Heart left ventricle (tissue), 16 donors: ENCODE results near the gene MRPS18A. TPM values are rescaled to one million over a fixed set of nuclear protein-coding genes. Genes with fewer than 3 reads are reported as not detected.
"Not testable (repeated sequence)": the region's sequence is repeated elsewhere in the genome, so short reads cannot be mapped to it uniquely, and the experiment has no call there.

Experiments used
- ATAC-seq, 4 donors: fragments of 200-7000 bp; cut with Tn5 transposase; one replicate each; pipeline ENCODE4 v1.9.1; 2020 to 2022; ENCODE audit warnings: moderate library complexity in 4 of 4, mild to moderate bottlenecking in 3 of 4, moderate number of reproducible peaks in 1 of 4
- DNase-seq, 5 donors: peaks; one replicate each; pipeline ENCODE4 v3.0.0-alpha.2; 2020
- H3K27ac ChIP-seq, 12 donors: fragments of 200-600 bp; sonication (generic) in 4 of 12; one replicate each; pipeline versions ENCODE4 v1.5.0 to v1.8.0; 2016 to 2022; ENCODE audit warnings: mild to moderate bottlenecking in 2 of 12
- H3K27me3 ChIP-seq, 9 donors: fragments of 200-600 bp; sonication (generic) in 2 of 9; one replicate each; pipeline versions ENCODE4 v1.5.1 to v1.8.0; 2016 to 2022; ENCODE audit warnings: mild to moderate bottlenecking in 3 of 9
- H3K36me3 ChIP-seq, 9 donors: fragments of 200-600 bp; sonication (generic) in 2 of 9; one replicate each; pipeline versions ENCODE4 v1.5.0 to v1.8.0; 2018 to 2022; ENCODE audit warnings: mild to moderate bottlenecking in 2 of 9
- H3K4me1 ChIP-seq, 12 donors: fragments of 200-600 bp; sonication (generic) in 4 of 12; one replicate each; pipeline versions ENCODE4 v1.5.0 to v1.8.0; 2016 to 2022; ENCODE audit warnings: mild to moderate bottlenecking in 3 of 12
- H3K4me3 ChIP-seq, 12 donors: fragments of 200-600 bp; sonication (generic) in 4 of 12; one replicate each; pipeline versions ENCODE4 v1.5.0 to v1.8.0; 2017 to 2022; ENCODE audit warnings: mild to moderate bottlenecking in 9 of 12, moderate library complexity in 4 of 12
- H3K9me3 ChIP-seq, 12 donors: fragments of 200-600 bp; sonication (generic) in 4 of 12; one replicate each; pipeline versions ENCODE4 v1.5.0 to v1.8.0; 2016 to 2022; ENCODE audit warnings: mild to moderate bottlenecking in 1 of 12
- CTCF ChIP-seq, 12 donors: fragments of 200-600 bp; sonication (generic) in 4 of 12; IDR thresholded peaks; one replicate each; pipeline versions ENCODE4 v1.5.0 to v1.8.0; 2018 to 2022; ENCODE audit warnings: antibody characterized with exemption in 12 of 12, mild to moderate bottlenecking in 5 of 12
- POLR2A ChIP-seq, 2 donors: fragments of 450-650 bp; IDR thresholded peaks; one replicate each; pipeline ENCODE4 v1.6.1; 2017; ENCODE audit warnings: antibody characterized with exemption in 2 of 2, mild to moderate bottlenecking in 2 of 2, moderate library complexity in 2 of 2
- WGBS, 4 donors: extraction: QIAGEN DNeasy Blood & Tissue Kit in 2 of 4; methylation state at CpG; one replicate each; pipeline versions ENCODE4 v1.1.5 to v1.1.7; 2013 to 2018; 5-methylcytosine and 5-hydroxymethylcytosine counted together
- intact Hi-C, 10 donors: fragments of 100-400 bp; cut with DNase I; formaldehyde crosslinking; loops; one replicate each; pipeline versions ENCODE4 v1.11.1 to v1.14.2; 2022
- polyA plus RNA-seq, 2 donors: library from polyadenylated mRNA; stranded (reverse); fragments of 200-250 nt; gene quantifications; one replicate each; pipeline ENCODE4 v1.2.3, GENCODE V29; 2013
- total RNA-seq, 9 donors: library from RNA; depleted of rRNA in 2 of 9; stranded (reverse); fragments of >200 nt in 2 of 9; fragmentation: NEBNext Ultra II Directional in 3 of 9; extraction: Animal tissue kit (Norgen Biotek cat#: 25700) in 3 of 9; gene quantifications; one replicate each; pipeline versions ENCODE4 v1.1.0 to v1.2.4, GENCODE V29; 2016 to 2023
- donor health status: ischemic (EF 13 %, LVEDD 7.1; RV severe dilation, severe dysfunction).
- donor health status: healthy with polysubstance abuse.
- donor health status: DM: no; HTN: yes; CAD: no.
- donor health status: DM: no; HTN: no; CAD: no.
- donor health status: ischemic (EF 25% LVEDD 6.9; RV normal size, moderate dysfunction).
- donor health status: ischemic (EF 25% LVEDD 5.7; RV mildly dilated, moderate dysfunction).
- donor health status: healthy.
- donor health status: DM: yes; HTN: yes; CAD: no.
- donor health status: ischemic (EF 35%, LVEDD 5.7; RV mildly dilated, moderate dysfunction).
- donor health status: nonischemic (EF 11% LVEDD 7.7; RV severe dilation, severe dysfunction).
- donor health status: DM: yes; HTN: yes; CAD: no.
- donor health status: PGD.
- donor health status: ischemic (EF 29% LVEDD 5.4; RV normal size, mild dysfunction).
- donor health status: nonischemic (EF 23%, LVEDD 6.1; RV moderate dilation, normal function).

The MRPS18A gene
- total and polyA plus RNA-seq, 11 donors, result 37.4 to 105 (median 44.3) TPM

DNA sequence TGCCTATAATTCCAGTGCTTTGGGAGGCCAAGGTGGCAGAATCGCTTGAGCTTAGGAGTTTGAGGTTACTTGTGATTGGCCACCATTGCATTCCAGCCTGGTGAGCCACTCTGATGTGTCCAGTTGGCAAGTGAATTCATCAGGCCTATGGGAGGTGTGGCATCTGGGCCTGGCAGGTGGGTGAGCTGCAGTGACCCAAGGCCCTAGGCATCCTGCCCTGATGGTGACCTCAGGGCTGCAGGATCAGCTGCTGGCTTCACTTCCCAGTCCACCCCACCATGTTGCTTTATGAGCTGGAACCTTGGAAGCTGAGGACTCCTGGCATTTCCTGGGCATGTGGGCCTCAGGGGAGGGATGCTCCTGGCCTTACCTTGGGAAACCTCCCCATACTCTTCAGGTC lies 22.2 kb downstream of the MRPS18A start:
- H3K27ac ChIP-seq, result no peak overlapping the region
- peaks cover 0 to 4% (median under 1%) of the 10 kb centered on the region in 9 donors for H3K36me3 ChIP-seq
- H3K4me1 ChIP-seq, result peaks cover 11 to 36% (median 31%) of the 10 kb centered on the region in 12 donors
- DNase-seq, result no peak
- no peak for ATAC-seq
- H3K4me3 ChIP-seq, result no peak overlapping the region
- H3K9me3 ChIP-seq, result peaks cover 0 to 6% (median 0%) of the 10 kb centered on the region in 12 donors
- TF ChIP-seq CTCF (IDR thresholded peaks at IDR 0.05), result no peak
- TF ChIP-seq POLR2A (IDR thresholded peaks at IDR 0.05), result no peak
- H3K27me3 ChIP-seq, result no peaks in the 10 kb centered on the region
- 90 to 100% (median 96%) methylated on average over 1 of the region's 1 CpG; no CpG with 5 or more reads in 1 of the 4 donors for WGBS, 4 donors
- intact Hi-C loops, result loop anchor here (5.0 to 10.0 kb wide), 11 partner anchors 57 to 412 kb away; partner anchors contain the start of gene VEGFA (in 3 of the 10)

- Histone ChIP-seq H3K4me1 (peaks cover 0 to 12% (median 9%) of the 10 kb centered on the region in 12 donors), H3K9me3 (peaks cover 0 to 16% (median 0%) of the 10 kb centered on the region in 12 donors)
- not testable (repeated sequence) for H3K27ac ChIP-seq, H3K36me3 ChIP-seq, H3K27me3 ChIP-seq, H3K4me3 ChIP-seq, DNase-seq, ATAC-seq
- WGBS, 4 donors, result 91 to 94% (median 92%) methylated on average over 5 of the region's 5 CpGs
- intact Hi-C loops, result loop anchor here in 4 of 10 donors (10.0 kb wide), 4 partner anchors 62 to 292 kb away; no protein-coding TSS in a partner anchor
Measured at GRCh38 chr6:43662948-43663347, 24.6 kb downstream of the MRPS18A start.

DNA sequence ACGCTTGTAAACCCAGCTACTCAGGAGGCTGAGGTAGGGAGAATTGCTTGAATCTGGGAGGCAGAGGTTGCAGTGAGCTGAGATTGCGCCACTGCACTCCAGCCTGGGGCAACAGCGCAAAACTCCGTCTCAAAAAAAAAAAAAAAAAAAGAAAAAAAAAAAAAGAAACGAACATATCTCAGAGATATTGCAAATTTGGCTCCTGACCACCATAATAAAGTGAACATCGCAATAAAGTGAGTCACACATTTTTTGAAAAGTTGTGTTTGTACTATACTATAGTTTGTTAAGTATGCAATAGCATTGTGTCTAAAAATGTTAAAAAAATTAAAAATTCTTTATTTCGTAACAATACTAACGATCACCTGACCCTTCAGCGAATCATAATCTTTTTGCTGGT lies 29.4 kb downstream of the MRPS18A start:
- ATAC-seq (no peak), DNase-seq (no peak)
- Histone ChIP-seq H3K9me3 (peaks cover 0 to 16% (median 0%) of the 10 kb centered on the region in 12 donors), H3K27me3 (no peaks in the 10 kb centered on the region), H3K4me1 (no peaks in the 10 kb centered on the region), H3K27ac (no peak overlapping the region), H3K36me3 (peaks cover 0 to 10% (median 0%) of the 10 kb centered on the region in 9 donors), H3K4me3 (no peak overlapping the region)
- WGBS, 4 donors, result 93 to 96% (median 94%) methylated on average over 9 of the region's 9 CpGs
- TF ChIP-seq CTCF (IDR thresholded peaks at IDR 0.05), result no peak
- TF ChIP-seq POLR2A (IDR thresholded peaks at IDR 0.05), result no peak
- intact Hi-C loops, result no loop called here

- H3K27me3 ChIP-seq, result no peaks in the 10 kb centered on the region
- H3K9me3 ChIP-seq, result peaks cover 0 to 16% (median 0%) of the 10 kb centered on the region in 12 donors
- H3K4me3 ChIP-seq, result no peak overlapping the region
- intact Hi-C loops, result no loop called here
- no peak for DNase-seq
- TF ChIP-seq CTCF (IDR thresholded peaks at IDR 0.05), result peak in 1 of 12 donors; percentile 6
- no peak for TF ChIP-seq POLR2A (IDR thresholded peaks at IDR 0.05)
- WGBS, 4 donors, result 80 to 85% (median 84%) methylated on average over 3 of the region's 3 CpGs
- no peak for ATAC-seq
- H3K36me3 ChIP-seq, result peaks cover 0 to 10% (median 0%) of the 10 kb centered on the region in 9 donors
- no peak overlapping the region for H3K27ac ChIP-seq
- H3K4me1 ChIP-seq, result no peaks in the 10 kb centered on the region
Measured at GRCh38 chr6:43657221-43657802, 30.3 kb downstream of the MRPS18A start.

GRCh38 chr6:43652822-43653221 lies 34.8 kb downstream of the MRPS18A start:
- H3K27me3 ChIP-seq, H3K4me3 ChIP-seq, intact Hi-C loops, DNase-seq, ATAC-seq, H3K9me3 ChIP-seq, H3K4me1 ChIP-seq, H3K36me3 ChIP-seq: not testable (repeated sequence)
- H3K27ac ChIP-seq, result peak overlapping the region in 7 of 12 donors; percentile 18 to 81 (median 50)
- WGBS, 4 donors, result 92 to 97% (median 96%) methylated on average over 2 of the region's 2 CpGs
